ENCODE data around the gene PSMC4. TPM values are rescaled to one million over a fixed set of nuclear protein-coding genes. Genes with fewer than 3 reads are reported as not detected.

PSMC4 gene
- total RNA-seq, 4 donors from 2014 or later, result 68.9 to 91.4 (median 89.2) TPM

DNA sequence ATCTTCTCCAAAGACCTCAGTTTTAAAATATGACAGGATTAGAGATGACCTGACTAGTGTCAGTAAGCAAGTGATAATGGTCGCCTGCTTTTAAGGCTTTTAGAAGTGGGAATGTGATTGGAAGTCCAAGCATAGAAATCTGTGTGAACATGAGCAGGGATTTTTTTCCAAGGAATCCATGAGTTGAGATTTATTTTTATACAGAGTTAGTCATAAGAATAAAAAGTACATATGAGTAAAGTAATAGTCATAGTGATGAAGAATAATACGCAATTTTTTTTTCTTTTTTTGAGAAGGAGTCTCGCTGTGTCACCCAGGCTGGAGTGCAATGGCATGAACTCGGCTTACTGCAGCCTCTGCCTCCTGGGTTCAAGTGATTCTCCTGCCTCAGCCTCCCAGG, 27.5 kb downstream of the PSMC4 start:
- Histone ChIP-seq H3K4me1 (peaks cover 15 to 22% (median 18%) of the 10 kb centered on the region in 4 donors), H3K9me3 (no peaks in the 10 kb centered on the region), H3K27me3 (no peaks in the 10 kb centered on the region), H3K36me3 (peaks cover 0 to 15% (median 4%) of the 10 kb centered on the region in 4 donors), H3K27ac (replicated peaks in 1 of 4) (no peak overlapping the region), H3K4me3 (no peak overlapping the region)
- DNase-seq (ENCODE audit: extremely low spot score), result no peak
- TF ChIP-seq POLR2A (IDR thresholded peaks at IDR 0.05; ENCODE audit: low read depth), result no peak
- TF ChIP-seq EP300 (IDR thresholded peaks at IDR 0.05), result no peak
- no peak for TF ChIP-seq POLR2AphosphoS5 (IDR thresholded peaks at IDR 0.05)
- TF ChIP-seq, protein P1, sequence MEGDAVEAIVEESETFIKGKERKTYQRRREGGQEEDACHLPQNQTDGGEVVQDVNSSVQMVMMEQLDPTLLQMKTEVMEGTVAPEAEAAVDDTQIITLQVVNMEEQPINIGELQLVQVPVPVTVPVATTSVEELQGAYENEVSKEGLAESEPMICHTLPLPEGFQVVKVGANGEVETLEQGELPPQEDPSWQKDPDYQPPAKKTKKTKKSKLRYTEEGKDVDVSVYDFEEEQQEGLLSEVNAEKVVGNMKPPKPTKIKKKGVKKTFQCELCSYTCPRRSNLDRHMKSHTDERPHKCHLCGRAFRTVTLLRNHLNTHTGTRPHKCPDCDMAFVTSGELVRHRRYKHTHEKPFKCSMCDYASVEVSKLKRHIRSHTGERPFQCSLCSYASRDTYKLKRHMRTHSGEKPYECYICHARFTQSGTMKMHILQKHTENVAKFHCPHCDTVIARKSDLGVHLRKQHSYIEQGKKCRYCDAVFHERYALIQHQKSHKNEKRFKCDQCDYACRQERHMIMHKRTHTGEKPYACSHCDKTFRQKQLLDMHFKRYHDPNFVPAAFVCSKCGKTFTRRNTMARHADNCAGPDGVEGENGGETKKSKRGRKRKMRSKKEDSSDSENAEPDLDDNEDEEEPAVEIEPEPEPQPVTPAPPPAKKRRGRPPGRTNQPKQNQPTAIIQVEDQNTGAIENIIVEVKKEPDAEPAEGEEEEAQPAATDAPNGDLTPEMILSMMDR (IDR thresholded peaks at IDR 0.05), result no peak
- intact Hi-C loops (cut with DNase I), result no loop called here
- WGBS, result 76% methylated on average over 4 of the region's 4 CpGs

DNA sequence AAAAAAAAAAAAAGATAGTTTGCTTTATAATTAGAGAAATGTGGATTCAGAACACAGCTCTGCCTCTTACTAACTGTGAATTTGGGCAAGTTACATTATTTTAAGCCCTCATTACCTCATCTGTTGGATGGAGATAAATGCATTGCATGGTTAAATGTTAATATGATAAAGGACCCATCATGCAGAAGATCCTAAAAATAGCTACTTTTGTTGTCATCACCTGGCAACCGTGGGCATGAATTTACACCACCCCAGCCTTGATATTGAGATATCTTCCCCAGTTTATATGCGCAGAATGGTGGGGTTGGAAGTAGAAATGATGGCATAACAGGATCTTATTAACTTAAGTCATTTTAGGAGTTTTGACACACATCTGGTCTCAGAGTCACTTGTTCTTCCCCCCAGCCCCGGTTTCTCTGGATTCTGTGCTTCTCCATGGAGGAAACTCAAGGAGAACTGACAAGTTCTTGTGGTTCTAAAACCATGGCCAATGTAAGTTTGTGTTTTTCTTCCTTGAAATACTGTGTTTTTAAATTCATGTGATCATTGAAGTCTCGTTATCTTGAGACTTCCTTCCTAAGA, 34.8 kb downstream of the PSMC4 start:
- peaks cover 0 to 11% (median 2%) of the 10 kb centered on the region in 4 donors for H3K9me3 ChIP-seq
- 81% methylated on average over 4 of the region's 4 CpGs for WGBS
- DNase-seq (ENCODE audit: extremely low spot score), result no peak
- H3K27ac ChIP-seq (replicated peaks in 1 of 4), result no peak overlapping the region
- peaks cover 26 to 54% (median 39%) of the 10 kb centered on the region in 4 donors for H3K36me3 ChIP-seq
- H3K4me3 ChIP-seq, result no peak overlapping the region
- intact Hi-C loops (cut with DNase I), result loop anchor here (5.0 kb wide), 1 partner anchor 77 kb away; no protein-coding TSS in a partner anchor
- TF ChIP-seq POLR2AphosphoS5 (IDR thresholded peaks at IDR 0.05) (no peak), POLR2A (IDR thresholded peaks at IDR 0.05; ENCODE audit: low read depth) (no peak), EP300 (IDR thresholded peaks at IDR 0.05) (no peak)
- TF ChIP-seq, protein P1 (IDR thresholded peaks at IDR 0.05), result no peak
- H3K27me3 ChIP-seq, result no peaks in the 10 kb centered on the region
- peaks cover 0 to 16% (median 5%) of the 10 kb centered on the region in 4 donors for H3K4me1 ChIP-seq

DNA sequence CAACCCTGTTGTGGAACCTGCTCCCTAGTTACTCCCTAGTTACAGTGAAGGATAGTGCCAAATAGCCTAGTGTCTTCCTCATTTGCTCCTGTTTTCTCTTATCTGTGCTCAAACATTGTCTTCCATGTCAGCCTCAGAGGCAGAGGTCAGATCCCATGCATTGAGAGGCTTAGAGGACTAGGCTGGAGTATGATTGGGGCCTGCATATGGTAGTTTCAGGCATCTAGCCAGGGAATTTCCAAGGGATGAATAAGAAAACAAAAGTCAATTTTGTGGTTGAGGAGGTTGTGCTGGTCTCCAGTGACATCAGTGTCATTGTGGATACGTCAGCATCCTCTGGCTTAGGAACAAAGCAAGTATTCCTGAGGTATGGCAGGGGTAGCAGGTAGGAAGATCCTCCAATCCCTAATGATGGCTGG, 35.3 kb downstream of the PSMC4 start:
- WGBS, result 71% methylated on average over 1 of the region's 1 CpG
- peaks cover 0 to 14% (median 4%) of the 10 kb centered on the region in 4 donors for H3K9me3 ChIP-seq
- H3K4me3 ChIP-seq, result no peak overlapping the region
- no peak overlapping the region for H3K27ac ChIP-seq (replicated peaks in 1 of 4)
- intact Hi-C loops (cut with DNase I), result loop anchor here (5.0 kb wide), 1 partner anchor 76 kb away; no protein-coding TSS in a partner anchor
- peaks cover 0 to 16% (median 5%) of the 10 kb centered on the region in 4 donors for H3K4me1 ChIP-seq
- TF ChIP-seq EP300 (IDR thresholded peaks at IDR 0.05) (no peak), POLR2AphosphoS5 (IDR thresholded peaks at IDR 0.05) (no peak), POLR2A (IDR thresholded peaks at IDR 0.05; ENCODE audit: low read depth) (no peak)
- TF ChIP-seq, protein P1 (IDR thresholded peaks at IDR 0.05), result no peak
- H3K27me3 ChIP-seq, result no peaks in the 10 kb centered on the region
- DNase-seq (ENCODE audit: extremely low spot score), result no peak
- peaks cover 26 to 55% (median 43%) of the 10 kb centered on the region in 4 donors for H3K36me3 ChIP-seq

DNA sequence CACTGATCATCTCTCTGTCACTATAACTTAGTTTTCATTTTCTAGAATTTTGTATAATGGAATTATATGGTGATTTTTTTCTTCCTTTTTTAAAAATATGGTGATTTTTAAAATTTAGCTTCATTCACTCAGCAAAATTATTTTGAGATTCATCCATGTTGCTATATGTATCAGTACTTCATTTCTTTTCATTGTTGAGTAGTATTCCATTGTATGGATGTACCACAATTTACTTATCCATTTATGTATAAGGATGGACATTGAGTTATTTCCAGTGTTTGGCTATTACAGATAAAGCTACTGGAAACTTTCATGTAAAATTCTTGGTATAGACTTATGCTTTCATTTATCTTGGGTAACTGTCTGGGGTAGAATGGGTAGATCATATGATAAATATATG, 38.7 kb downstream of the PSMC4 start:
- TF ChIP-seq, protein P1 (IDR thresholded peaks at IDR 0.05), result no peak
- TF ChIP-seq POLR2AphosphoS5 (IDR thresholded peaks at IDR 0.05) (no peak), EP300 (IDR thresholded peaks at IDR 0.05) (no peak), POLR2A (IDR thresholded peaks at IDR 0.05; ENCODE audit: low read depth) (no peak)
- Histone ChIP-seq H3K4me1 (peaks cover 0 to 16% (median 5%) of the 10 kb centered on the region in 4 donors), H3K27me3 (no peaks in the 10 kb centered on the region), H3K36me3 (peaks cover 53 to 88% (median 69%) of the 10 kb centered on the region in 4 donors), H3K9me3 (peaks cover 0 to 46% (median 30%) of the 10 kb centered on the region in 4 donors), H3K4me3 (no peak overlapping the region), H3K27ac (replicated peaks in 1 of 4) (no peak overlapping the region)
- intact Hi-C loops (cut with DNase I), result loop anchor here (5.0 kb wide), 1 partner anchor 73 kb away; no protein-coding TSS in a partner anchor
- no peak for DNase-seq (ENCODE audit: extremely low spot score)
